Suprapubic skin (tissue), 4 donors: Measurements from ENCODE around the gene UBE2B. TPM values are rescaled to one million over a fixed set of nuclear protein-coding genes. Genes with fewer than 3 reads are reported as not detected.
"Not testable (repeated sequence)": the region's sequence is repeated elsewhere in the genome, so short reads cannot be mapped to it uniquely, and the experiment has no call there.

Experiments
- DNase-seq, 2 donors: peaks; one replicate each; pipeline ENCODE4 v3.0.0-alpha.2; 2019; ENCODE audit warnings: low spot score in 2 of 2
- H3K27ac ChIP-seq: fragments of 200-600 bp; sonication (generic); one replicate; pipeline ENCODE4 v1.5.1; 2019
- H3K27me3 ChIP-seq: fragments of 200-600 bp; sonication (generic); one replicate; pipeline ENCODE4 v1.5.1; 2019
- H3K36me3 ChIP-seq: fragments of 200-600 bp; sonication (generic); one replicate; pipeline ENCODE4 v1.5.1; 2019
- H3K4me1 ChIP-seq: fragments of 200-600 bp; sonication (generic); one replicate; pipeline ENCODE4 v1.5.1; 2019
- H3K4me3 ChIP-seq: fragments of 200-600 bp; sonication (generic); one replicate; pipeline ENCODE4 v1.5.1; 2019; ENCODE audit warnings: mild to moderate bottlenecking
- H3K9me3 ChIP-seq: fragments of 200-600 bp; sonication (generic); one replicate; pipeline ENCODE4 v1.5.1; 2019
- CTCF ChIP-seq, 2 donors: fragments of 200-600 bp in 1 of 2; fragments of 450-650 bp in 1 of 2; sonication (generic) in 1 of 2; IDR thresholded peaks; one replicate each; pipeline ENCODE4 v1.5.1; 2016 to 2019; ENCODE audit warnings: antibody characterized with exemption in 2 of 2, mild to moderate bottlenecking in 1 of 2, moderate library complexity in 1 of 2
- EP300 ChIP-seq: sonication (generic); formaldehyde crosslinking; IDR thresholded peaks from one replicate; pipeline ENCODE4 v1.6.1; 2017; ENCODE audit warnings: antibody characterized with exemption
- POLR2A ChIP-seq, 2 donors: fragments of 450-650 bp; IDR thresholded peaks; one replicate each; pipeline ENCODE4 v1.6.1; 2017; ENCODE audit warnings: antibody characterized with exemption in 2 of 2, mild to moderate bottlenecking in 2 of 2, moderate library complexity in 2 of 2
- POLR2AphosphoS5 ChIP-seq, 3 donors: sonication (generic); formaldehyde crosslinking; IDR thresholded peaks; one replicate each; pipeline ENCODE4 v1.6.1; 2017; ENCODE audit warnings: antibody characterized with exemption in 3 of 3
- WGBS: methylation state at CpG from one replicate; pipeline ENCODE4 v1.1.5; 2018; 5-methylcytosine and 5-hydroxymethylcytosine counted together
- total RNA-seq, 4 donors: library from RNA; depleted of rRNA; stranded (reverse); fragments of >200 nt; gene quantifications; one replicate each; pipeline ENCODE4 v1.1.0, GENCODE V29; 2016

Gene UBE2B
- total RNA-seq, result 100 to 1,000 TPM in 1 of 4 donors, 10 to 100 TPM in 3; 33.3 to 110 (median 51.6) TPM

GRCh38 chr5:134370871-134371833 is at the start of gene UBE2B:
Gene UBE2B (plus strand): TSS chr5:134371569. CDS start chr5:134371596, 27 bp downstream.
- H3K36me3 ChIP-seq, result peaks cover 5% of the 10 kb centered on the region
- peak; percentile 99 to 100 for DNase-seq
- peak within 1 kb of the TSS; percentile 97 for H3K27ac ChIP-seq
- H3K4me1 ChIP-seq, result peaks cover 40% of the 10 kb centered on the region
- WGBS, result 1% methylated on average over 39 of the region's 74 CpGs
- H3K27me3 ChIP-seq, result no peaks in the 10 kb centered on the region
- H3K9me3 ChIP-seq, result no peaks in the 10 kb centered on the region
- TF ChIP-seq POLR2A (IDR thresholded peaks at IDR 0.05) (peak in 1 of 2 donors; percentile 68), CTCF (IDR thresholded peaks at IDR 0.05) (no peak), POLR2AphosphoS5 (IDR thresholded peaks at IDR 0.05) (peak; percentile 67 to 99 (median 96))
- H3K4me3 ChIP-seq, result peak within 1 kb of the TSS; percentile 86

GRCh38 chr5:134327327-134327726 is 44.0 kb upstream of the UBE2B start:
- Histone ChIP-seq H3K27ac (no peak overlapping the region), H3K4me3 (no peak overlapping the region), H3K9me3 (peaks cover 35% of the 10 kb centered on the region), H3K36me3 (no peaks in the 10 kb centered on the region), H3K4me1 (no peaks in the 10 kb centered on the region), H3K27me3 (no peaks in the 10 kb centered on the region)
- no peak for DNase-seq
- no peak for TF ChIP-seq POLR2AphosphoS5 (IDR thresholded peaks at IDR 0.05)
- no peak for TF ChIP-seq POLR2A (IDR thresholded peaks at IDR 0.05)
- TF ChIP-seq CTCF (IDR thresholded peaks at IDR 0.05), result no peak
- TF ChIP-seq EP300, result no peak

- Histone ChIP-seq H3K9me3 (peaks cover 35% of the 10 kb centered on the region), H3K4me1 (no peaks in the 10 kb centered on the region), H3K27me3 (no peaks in the 10 kb centered on the region), H3K36me3 (no peaks in the 10 kb centered on the region), H3K4me3 (no peak overlapping the region), H3K27ac (no peak overlapping the region)
- no peak for TF ChIP-seq CTCF (IDR thresholded peaks at IDR 0.05)
- no peak for TF ChIP-seq EP300
- TF ChIP-seq POLR2AphosphoS5 (IDR thresholded peaks at IDR 0.05), result no peak
- TF ChIP-seq POLR2A (IDR thresholded peaks at IDR 0.05), result no peak
- WGBS, result 80% methylated on average over 2 of the region's 2 CpGs
- DNase-seq, result no peak
Observed at GRCh38 chr5:134328619-134329018, 42.8 kb upstream of the UBE2B start.

- H3K4me3 ChIP-seq, H3K27me3 ChIP-seq, H3K9me3 ChIP-seq, DNase-seq, H3K4me1 ChIP-seq, H3K36me3 ChIP-seq, H3K27ac ChIP-seq: not testable (repeated sequence)
- 100% methylated on average over 1 of the region's 6 CpGs for WGBS
Observed at GRCh38 chr5:134336833-134337232, 34.5 kb upstream of the UBE2B start.

GRCh38 chr5:134343500-134343899 is 27.9 kb upstream of the UBE2B start:
- not testable (repeated sequence) for H3K27me3 ChIP-seq, DNase-seq, H3K36me3 ChIP-seq, H3K4me3 ChIP-seq, H3K9me3 ChIP-seq, H3K27ac ChIP-seq, H3K4me1 ChIP-seq
- 94% methylated on average over 3 of the region's 3 CpGs for WGBS

GRCh38 chr5:134345476-134345875 is 25.9 kb upstream of the UBE2B start:
- not testable (repeated sequence) for H3K36me3 ChIP-seq, H3K4me3 ChIP-seq, H3K4me1 ChIP-seq, H3K9me3 ChIP-seq, DNase-seq, H3K27ac ChIP-seq, H3K27me3 ChIP-seq
- 91% methylated on average over 3 of the region's 3 CpGs for WGBS
